Measurements from ENCODE around the gene DXO.
A peak's percentile ranks its signal among the peaks of the same experiment; 100 is the strongest.

The DXO gene

GRCh38 chr6:31966997-31967925 is 4.7 kb downstream of the DXO start:
- TF ChIP-seq GATA1 (IDR thresholded peaks at IDR 0.05; ENCODE audit: low read depth, low read length): no peak
- no peak for TF ChIP-seq POLR2A (IDR thresholded peaks at IDR 0.05; ENCODE audit: low read length)
- DNase-seq: no peak

DNA sequence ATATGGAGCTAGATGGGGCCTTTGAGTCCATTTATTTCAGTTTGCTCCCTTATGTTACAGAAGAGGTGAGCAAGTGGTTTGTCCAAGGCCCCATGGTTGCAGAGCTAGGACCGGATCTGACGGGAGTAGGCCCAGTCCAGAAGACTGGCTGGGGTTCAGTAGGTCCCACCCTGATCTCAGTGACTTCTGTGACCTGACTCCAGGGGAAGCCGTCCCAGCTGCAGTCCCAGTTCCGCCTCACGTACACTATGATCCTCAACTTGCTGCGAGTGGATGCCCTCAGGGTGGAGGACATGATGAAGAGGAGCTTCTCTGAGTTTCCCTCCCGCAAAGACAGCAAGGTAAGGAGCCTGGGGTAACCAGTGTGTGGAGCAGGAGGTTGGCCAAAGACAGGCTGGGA is 5.4 kb downstream of the DXO start:
- no peak for TF ChIP-seq POLR2A (IDR thresholded peaks at IDR 0.05; ENCODE audit: low read length)

GRCh38 chr6:31965700-31966099 is 6.2 kb downstream of the DXO start:
- TF ChIP-seq GATA1 (IDR thresholded peaks at IDR 0.05; ENCODE audit: low read depth, low read length) (no peak), POLR2A (IDR thresholded peaks at IDR 0.05; ENCODE audit: low read length) (no peak)
- DNase-seq: no peak

More for the DNA sequence above, 5.4 kb downstream of the DXO start:
- no peak for DNase-seq

- DNase-seq: no peak
- TF ChIP-seq GATA1 (IDR thresholded peaks at IDR 0.05; ENCODE audit: low read depth, low read length) (no peak), POLR2A (IDR thresholded peaks at IDR 0.05; ENCODE audit: low read length) (no peak)
Observed at GRCh38 chr6:31963921-31964320, 8.0 kb downstream of the DXO start.

DNA sequence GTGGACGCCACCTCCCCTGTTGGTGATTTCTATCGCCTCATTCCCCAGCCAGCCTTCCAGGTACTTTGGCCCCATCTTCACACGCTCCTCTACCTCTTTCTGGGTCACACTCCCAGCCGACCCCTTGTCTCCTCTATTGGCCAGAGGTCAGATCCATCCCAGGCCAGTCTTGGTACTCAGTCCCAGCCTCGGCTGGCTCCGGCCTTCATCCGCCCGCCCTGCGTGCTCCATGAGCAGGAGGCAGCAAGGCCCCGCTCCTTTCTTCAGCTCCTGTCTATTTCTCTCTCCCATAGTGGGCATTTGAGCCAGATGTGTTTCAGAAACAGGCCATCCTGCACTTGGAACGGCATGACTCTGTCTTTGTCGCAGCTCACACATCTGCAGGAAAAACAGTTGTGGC is 10.3 kb downstream of the DXO start:
- no peak for DNase-seq
- no peak for TF ChIP-seq GATA1 (IDR thresholded peaks at IDR 0.05; ENCODE audit: low read depth, low read length)

DNA sequence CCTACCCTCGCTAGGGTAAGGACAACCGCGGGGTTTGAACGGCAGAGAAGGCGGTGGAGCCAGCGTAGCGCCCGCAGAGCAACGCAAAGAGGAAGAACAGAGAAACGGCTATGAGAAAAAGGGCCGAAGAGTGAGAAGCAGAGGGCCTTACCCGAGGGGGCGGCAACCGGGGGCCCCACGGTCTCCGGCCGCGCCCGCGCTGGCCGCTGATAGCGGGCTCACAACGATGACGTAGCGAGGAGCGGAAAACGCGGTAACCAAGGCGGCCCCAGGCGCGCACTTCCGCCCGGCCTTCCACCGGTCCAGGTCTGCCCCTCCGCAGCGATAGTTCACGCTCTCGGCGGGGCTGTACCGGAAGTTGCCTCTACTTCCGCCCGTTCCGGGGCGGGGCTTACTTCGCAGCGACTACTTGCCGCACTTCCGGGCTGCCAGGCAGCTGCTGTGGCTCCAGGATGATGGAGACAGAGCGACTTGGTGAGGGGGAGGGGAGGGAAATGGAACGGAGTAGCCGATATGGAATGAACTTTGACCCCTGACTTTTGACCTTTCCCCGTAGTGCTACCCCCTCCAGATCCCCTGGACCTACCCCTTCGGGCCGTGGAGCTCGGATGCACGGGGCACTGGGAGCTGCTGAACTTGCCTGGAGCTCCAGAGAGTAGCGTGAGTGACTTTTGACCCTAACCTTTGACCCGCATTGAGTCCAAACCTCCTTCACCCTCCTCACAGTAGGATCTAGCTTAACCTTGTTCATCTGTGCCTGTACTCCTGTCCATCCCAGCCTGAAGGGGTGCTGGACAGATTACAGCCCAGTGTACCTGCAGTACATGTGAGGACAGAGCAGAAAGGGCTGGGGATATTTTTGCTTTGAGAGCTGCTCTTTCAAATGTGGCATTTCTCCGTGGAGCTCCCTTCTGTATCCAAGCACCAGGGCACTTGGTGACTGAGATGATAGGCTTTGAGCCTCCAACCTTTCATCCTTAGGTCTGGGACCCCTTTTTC is 12.9 kb downstream of the DXO start, which contains the start of the genes NELFE and SKIC2:
TSS of gene NELFE (minus strand) at position 231 of the 999 bp plus-strand sequence. CDS start 525 bp downstream, outside the sequence.
TSS of gene SKIC2 (plus strand) at position 435 of the 999 bp plus-strand sequence. CDS start at position 453, 18 bp downstream.
- TF ChIP-seq GATA1 (IDR thresholded peaks at IDR 0.05; ENCODE audit: low read depth, low read length) (no peak), POLR2A (IDR thresholded peaks at IDR 0.05; ENCODE audit: low read length) (peak; percentile 78)
- peak; percentile 99 for DNase-seq

DNA sequence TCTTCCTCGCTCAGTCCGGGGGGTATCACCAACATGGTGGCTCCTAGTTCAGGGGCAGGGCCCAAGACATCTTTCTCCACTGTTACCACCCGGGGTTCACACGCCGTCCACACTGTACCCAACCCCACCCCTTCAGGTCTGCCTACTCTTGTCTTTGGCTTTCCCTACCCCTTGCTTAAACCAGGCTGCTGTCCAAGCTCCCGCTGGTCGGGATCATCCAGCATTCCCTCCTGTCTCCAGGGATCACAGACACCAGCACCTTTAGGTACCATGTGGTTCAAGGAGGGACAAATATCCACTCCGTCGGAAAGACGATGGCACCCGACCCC is 13.6 kb downstream of the DXO start:
- peak; percentile 56 to 69 for DNase-seq
- TF ChIP-seq POLR2A (IDR thresholded peaks at IDR 0.05; ENCODE audit: low read length) (no peak), GATA1 (IDR thresholded peaks at IDR 0.05; ENCODE audit: low read depth, low read length) (no peak)

DNA sequence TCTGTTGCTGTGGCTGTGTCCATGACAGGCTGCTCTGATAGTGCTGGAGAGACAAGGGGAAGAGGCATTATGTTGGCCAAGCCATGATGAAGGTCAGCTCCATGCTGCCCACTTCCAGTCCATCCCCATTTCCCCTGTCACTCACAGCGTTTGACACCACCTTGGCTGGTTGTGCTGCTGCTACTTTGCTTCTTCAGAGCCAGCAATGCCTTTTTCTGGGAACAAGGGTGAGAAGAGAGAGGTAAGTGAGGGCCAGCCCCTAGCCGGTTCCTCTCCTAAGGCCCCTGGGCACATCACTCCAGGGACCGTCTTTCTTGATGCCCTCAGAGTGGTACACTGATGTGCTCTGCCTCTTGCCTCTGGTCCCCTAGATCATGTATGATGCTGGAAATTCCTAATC is 15.1 kb downstream of the DXO start:
- TF ChIP-seq POLR2A (IDR thresholded peaks at IDR 0.05; ENCODE audit: low read length): no peak

DNA sequence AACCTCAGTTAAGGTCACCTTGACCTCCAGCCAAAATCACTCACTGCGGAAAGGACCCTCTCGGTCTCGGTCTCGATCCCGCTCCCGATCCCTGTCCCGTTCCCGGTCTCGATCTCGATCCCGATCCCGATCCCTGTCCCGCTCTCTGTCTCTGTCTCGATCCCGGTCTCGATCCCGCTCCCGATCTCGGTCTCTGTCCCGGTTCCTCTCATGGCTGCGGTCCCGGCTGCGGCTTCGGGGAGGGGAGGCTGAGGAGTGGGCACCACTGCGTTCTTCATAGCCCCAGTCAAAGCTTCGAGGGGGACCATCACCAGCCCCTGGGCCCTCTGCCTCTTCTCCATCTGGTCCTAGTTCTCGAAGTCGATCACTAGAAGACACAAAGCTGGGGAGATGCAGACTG is 17.4 kb downstream of the DXO start:
- TF ChIP-seq GATA1 (IDR thresholded peaks at IDR 0.05; ENCODE audit: low read depth, low read length): no peak
- TF ChIP-seq POLR2A (IDR thresholded peaks at IDR 0.05; ENCODE audit: low read length): no peak
- DNase-seq: no peak

More for the DNA sequence above, 15.1 kb downstream of the DXO start:
- DNase-seq: no peak

DNA sequence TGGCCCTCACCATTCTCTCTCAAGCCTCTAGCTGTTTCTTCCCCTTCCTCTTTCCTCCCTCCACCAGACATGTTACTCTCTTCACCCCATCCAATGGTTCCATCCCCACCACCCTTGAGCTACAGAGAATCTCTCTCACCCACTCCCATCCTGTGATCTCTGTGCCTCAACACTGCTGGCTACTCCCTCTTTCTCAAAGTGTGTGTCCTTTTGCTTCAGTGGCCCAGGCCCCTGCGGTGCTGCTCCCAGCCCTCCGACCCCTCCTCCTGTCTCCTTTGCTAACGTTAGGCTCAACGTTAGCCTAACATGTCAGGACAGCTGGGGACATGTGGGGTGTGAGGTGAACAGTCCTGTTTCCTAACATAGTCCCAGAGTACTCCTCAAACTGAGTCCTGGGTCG is 19.0 kb downstream of the DXO start:
- TF ChIP-seq GATA1 (IDR thresholded peaks at IDR 0.05; ENCODE audit: low read depth, low read length) (no peak), POLR2A (IDR thresholded peaks at IDR 0.05; ENCODE audit: low read length) (no peak)
- DNase-seq: no peak

- no peak for TF ChIP-seq POLR2A (IDR thresholded peaks at IDR 0.05; ENCODE audit: low read length)
- TF ChIP-seq GATA1 (IDR thresholded peaks at IDR 0.05; ENCODE audit: low read depth, low read length): no peak
- peak; percentile 44 to 67 for DNase-seq
Observed at GRCh38 chr6:31952140-31952805, 19.7 kb downstream of the DXO start.

GRCh38 chr6:31949926-31950548 is 21.9 kb downstream of the DXO start:
- TF ChIP-seq POLR2A (IDR thresholded peaks at IDR 0.05; ENCODE audit: low read length): peak; percentile 15
- TF ChIP-seq GATA1 (IDR thresholded peaks at IDR 0.05; ENCODE audit: low read depth, low read length): no peak
- no peak for DNase-seq

DNA sequence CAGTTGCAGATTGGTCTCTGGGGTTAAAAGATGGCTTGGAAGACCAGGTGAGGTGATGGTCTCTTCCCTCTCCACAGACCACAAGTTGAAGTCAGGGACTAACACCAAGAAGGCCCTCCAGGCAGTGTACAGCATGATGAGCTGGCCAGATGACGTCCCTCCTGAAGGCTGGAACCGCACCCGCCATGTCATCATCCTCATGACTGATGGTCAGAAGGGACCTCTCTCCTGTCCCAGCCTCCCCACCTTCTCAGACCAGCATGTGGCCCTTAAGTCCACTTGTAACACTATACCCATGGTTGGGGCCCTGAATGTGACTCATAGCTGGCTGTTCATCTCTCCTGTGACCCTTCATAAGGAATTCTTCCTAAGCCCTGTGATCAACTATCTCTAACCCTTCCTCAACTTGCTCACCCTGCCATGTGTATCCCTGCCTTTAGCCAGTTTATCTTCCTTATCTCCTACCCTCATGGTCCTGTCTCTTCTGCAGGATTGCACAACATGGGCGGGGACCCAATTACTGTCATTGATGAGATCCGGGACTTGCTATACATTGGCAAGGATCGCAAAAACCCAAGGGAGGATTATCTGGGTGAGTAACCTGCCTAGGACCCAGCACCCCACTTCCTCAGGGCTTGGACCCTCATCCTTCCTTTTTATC is 23.1 kb downstream of the DXO start:
- DNase-seq: peak; percentile 65 to 71
- TF ChIP-seq GATA1 (IDR thresholded peaks at IDR 0.05; ENCODE audit: low read depth, low read length) (no peak), POLR2A (IDR thresholded peaks at IDR 0.05; ENCODE audit: low read length) (no peak)

All from erythroblast (primary cell).